Type B pancreatic cell (in vitro differentiated cells): Measurements from ENCODE around the gene TBXAS1. TPM values are rescaled to one million over a fixed set of nuclear protein-coding genes. Genes with fewer than 3 reads are reported as not detected.

ENCODE experiments used
- DNase-seq: peaks from one replicate; pipeline ENCODE4 v3.0.0; 2021; ENCODE audit warnings: mixed read lengths; ENCODE audit not compliant: unreplicated experiment; ENCODE audit errors: extremely low spot score
- H3K27ac Mint-ChIP-seq: 2 replicates; pipeline ENCODE4 v1.8.0; 2021; ENCODE audit warnings: mild to moderate bottlenecking, mixed read lengths
- H3K27me3 Mint-ChIP-seq: 2 replicates; pipeline ENCODE4 v1.8.0; 2021; ENCODE audit warnings: mixed read lengths
- H3K36me3 Mint-ChIP-seq: 2 replicates; pipeline ENCODE4 v1.8.0; 2021; ENCODE audit warnings: mixed read lengths
- H3K4me1 Mint-ChIP-seq: one replicate; pipeline ENCODE4 v1.8.0; 2021; ENCODE audit warnings: mixed read lengths; ENCODE audit not compliant: unreplicated experiment
- H3K4me3 Mint-ChIP-seq: 2 replicates; pipeline ENCODE4 v1.8.0; 2021; ENCODE audit warnings: mild to moderate bottlenecking, mixed read lengths
- H3K9me3 Mint-ChIP-seq: 2 replicates; pipeline ENCODE4 v1.8.0; 2021; ENCODE audit warnings: mixed read lengths
- CTCF ChIP-seq: fragments of 200-600 bp; sonication (generic); conservative IDR thresholded peaks from 2 replicates; pipeline ENCODE4 v1.5.0; 2021; ENCODE audit warnings: antibody characterized with exemption, mild to moderate bottlenecking
- total RNA-seq: library from RNA; stranded (reverse); gene quantifications from 2 replicates; pipeline ENCODE4 v1.2.1, GENCODE V29; 2021; ENCODE audit warnings: low replicate concordance

The TBXAS1 gene
- total RNA-seq, 1 donor from 2014 or later = 5.8 TPM

GRCh38 chr7:139976055-139976837, 147.2 kb downstream of the TBXAS1 start:
- TF ChIP-seq CTCF = no peak
- no peak for DNase-seq
- H3K27ac Mint-ChIP-seq = no peak overlapping the region
- H3K4me3 Mint-ChIP-seq = no peak overlapping the region
- no peaks in the 10 kb centered on the region for H3K36me3 Mint-ChIP-seq
- no peaks in the 10 kb centered on the region for H3K9me3 Mint-ChIP-seq
- H3K4me1 Mint-ChIP-seq = peaks cover 26% of the 10 kb centered on the region
- H3K27me3 Mint-ChIP-seq = peaks cover 5% of the 10 kb centered on the region

GRCh38 chr7:139976838-139977656, 148.0 kb downstream of the TBXAS1 start:
- no peak for DNase-seq
- Mint-ChIP-seq H3K4me3 (no peak overlapping the region), H3K27me3 (peaks cover 5% of the 10 kb centered on the region), H3K4me1 (peaks cover 30% of the 10 kb centered on the region), H3K27ac (no peak overlapping the region), H3K36me3 (no peaks in the 10 kb centered on the region), H3K9me3 (no peaks in the 10 kb centered on the region)
- no peak for TF ChIP-seq CTCF

DNA sequence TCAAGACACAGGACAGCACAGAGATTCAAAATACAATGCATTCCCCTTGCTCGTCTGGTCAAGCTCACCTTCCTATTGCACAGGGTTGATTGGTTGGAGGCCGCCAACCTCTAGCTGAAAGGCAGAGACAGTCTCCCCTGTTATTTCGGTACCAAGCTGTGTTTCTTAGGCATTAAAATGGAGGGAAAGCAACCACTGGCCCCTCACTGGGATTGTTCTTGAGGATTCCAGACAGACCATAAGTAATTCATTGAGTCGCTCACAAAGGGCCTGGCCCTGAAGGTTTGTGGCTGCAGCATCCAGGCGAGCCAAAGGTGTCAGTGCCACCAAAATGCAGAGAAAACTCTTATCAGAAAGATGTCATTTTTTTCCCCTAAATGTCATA, 152.4 kb downstream of the TBXAS1 start:
- no peak for DNase-seq

GRCh38 chr7:139982927-139983920, 154.2 kb downstream of the TBXAS1 start:
- Mint-ChIP-seq H3K4me3 (no peak overlapping the region), H3K4me1 (peaks cover 20% of the 10 kb centered on the region), H3K27me3 (peaks cover 3% of the 10 kb centered on the region), H3K27ac (no peak overlapping the region), H3K36me3 (no peaks in the 10 kb centered on the region), H3K9me3 (no peaks in the 10 kb centered on the region)
- DNase-seq = no peak
- TF ChIP-seq CTCF = no peak

More for the DNA sequence above, 152.4 kb downstream of the TBXAS1 start:
- no peak for TF ChIP-seq CTCF
- H3K9me3 Mint-ChIP-seq = no peaks in the 10 kb centered on the region
- peaks cover 15% of the 10 kb centered on the region for H3K4me1 Mint-ChIP-seq
- H3K27ac Mint-ChIP-seq = no peak overlapping the region
- peaks cover 3% of the 10 kb centered on the region for H3K27me3 Mint-ChIP-seq
- H3K4me3 Mint-ChIP-seq = no peak overlapping the region
- H3K36me3 Mint-ChIP-seq = no peaks in the 10 kb centered on the region
